Muscle of back (tissue), 11 donors: Measurements from ENCODE around the gene NKIRAS1. TPM values are rescaled to one million over a fixed set of nuclear protein-coding genes. Genes with fewer than 3 reads are reported as not detected.
"Not testable (repeated sequence)": the region's sequence is repeated elsewhere in the genome, so short reads cannot be mapped to it uniquely, and the experiment has no call there.

ENCODE experiments used
- DNase-seq, 3 donors: peaks; one replicate each; pipeline versions ENCODE4 v3.0.0 to v3.0.0-alpha.2; 2013
- polyA plus RNA-seq, 10 donors: library from polyadenylated mRNA; unstranded; fragments of 120-200 nt; gene quantifications; one replicate each; pipeline ENCODE4 v1.2.1, GENCODE V29; 2013; ENCODE audit not compliant: insufficient read length in 10 of 10

The NKIRAS1 gene
- polyA plus RNA-seq, 10 donors = 10.5 to 16.3 (median 13.4) TPM

- no peak for DNase-seq
Measured at GRCh38 chr3:23872330-23872729, 44.5 kb downstream of the NKIRAS1 start.

DNA sequence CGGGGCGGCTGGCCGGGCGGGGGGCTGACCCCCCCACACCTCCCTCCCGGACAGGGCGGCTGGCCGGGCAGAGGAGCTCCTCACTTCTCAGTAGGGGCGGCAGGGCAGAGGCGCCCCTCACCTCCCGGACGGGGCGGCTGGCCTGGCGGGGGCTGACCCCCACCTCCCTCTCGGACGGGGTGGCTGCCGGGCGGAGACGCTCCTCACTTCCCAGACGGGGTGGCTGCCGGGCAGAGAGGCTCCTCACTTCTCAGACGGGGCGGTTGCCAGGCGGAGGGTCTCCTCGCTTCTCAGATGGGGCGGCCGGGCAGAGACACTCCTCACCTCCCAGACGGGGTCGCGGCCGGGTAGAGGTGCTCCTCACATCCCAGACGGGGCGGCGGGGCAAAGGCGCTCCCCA, 45.4 kb downstream of the NKIRAS1 start:
- not testable (repeated sequence) for DNase-seq

GRCh38 chr3:23870663-23871043, 46.1 kb downstream of the NKIRAS1 start:
- not testable (repeated sequence) for DNase-seq

DNA sequence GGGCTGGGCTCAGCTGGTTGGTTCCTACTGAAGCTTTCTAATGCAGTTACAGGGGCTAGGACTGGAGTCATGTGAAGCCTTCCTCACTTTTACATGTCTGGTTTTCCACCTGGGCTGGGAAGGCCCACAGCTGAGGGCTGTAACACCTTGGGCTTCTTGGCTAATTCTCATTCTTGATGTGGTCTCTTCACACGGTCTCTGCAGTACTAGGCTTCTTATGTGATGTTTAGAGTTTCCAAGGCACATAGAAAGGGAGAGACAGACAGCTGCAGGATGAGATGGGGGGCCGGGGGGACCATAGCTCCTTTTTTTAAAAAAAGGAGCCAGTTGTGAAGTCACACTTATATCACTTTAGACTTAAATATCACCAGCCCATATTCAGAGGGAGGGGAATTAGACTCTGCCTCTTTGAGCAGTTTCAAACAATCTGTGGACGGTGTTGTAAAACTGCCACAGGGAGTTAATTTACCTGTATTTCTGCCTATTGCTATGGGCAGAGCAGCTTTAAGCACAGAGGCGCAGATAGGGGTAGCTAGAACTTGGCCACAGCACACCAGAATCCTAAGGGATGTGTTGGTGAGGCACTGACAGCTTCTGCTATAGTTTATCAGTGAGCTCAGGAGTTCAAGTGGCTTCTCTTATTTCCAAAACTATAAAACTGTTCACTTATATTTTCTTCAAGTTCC, 46.7 kb downstream of the NKIRAS1 start:
- no peak for DNase-seq

- DNase-seq = no peak
Measured at GRCh38 chr3:23867838-23868237, 49.0 kb downstream of the NKIRAS1 start.

GRCh38 chr3:23867400-23867799, 49.4 kb downstream of the NKIRAS1 start:
- DNase-seq = no peak

DNA sequence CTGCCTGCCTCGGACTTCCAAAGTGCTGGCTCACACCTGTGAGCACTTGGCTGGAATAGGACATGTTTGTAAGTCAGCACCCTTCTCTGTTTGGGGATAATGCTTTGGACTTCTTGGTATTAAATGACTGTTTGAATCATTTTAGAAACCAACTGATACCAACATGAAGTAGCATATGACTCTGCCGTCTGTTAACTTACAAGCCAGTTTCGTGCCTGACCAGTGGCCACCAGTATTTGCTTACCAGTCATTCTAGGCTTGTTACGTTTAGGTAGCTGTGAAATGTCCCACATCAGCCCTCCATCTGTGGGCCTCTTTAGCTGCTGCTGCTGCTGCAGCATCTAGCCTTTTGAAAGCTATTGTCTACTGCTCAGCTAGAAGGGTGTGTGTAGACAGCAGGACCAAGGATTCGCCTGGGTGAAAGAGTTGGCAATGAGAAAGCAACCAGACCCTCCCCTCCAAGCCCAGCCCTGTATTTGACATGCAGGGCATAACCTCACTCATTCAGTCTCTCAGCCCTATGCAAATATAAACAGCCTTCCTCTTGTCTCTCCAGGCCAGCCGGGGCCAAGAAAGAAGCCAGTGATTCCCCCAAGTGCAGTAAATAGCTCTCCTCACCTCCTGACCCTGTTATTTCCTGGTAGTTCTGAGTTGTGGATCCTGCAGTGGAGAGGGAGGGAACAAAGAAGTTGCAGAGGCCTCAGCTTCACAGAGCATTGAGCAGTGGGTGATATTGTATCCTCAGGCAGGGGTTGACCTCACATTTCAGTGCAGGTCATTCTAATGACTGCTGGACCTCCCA, 51.0 kb downstream of the NKIRAS1 start:
- peak in 1 of 3 donors; percentile 77 for DNase-seq

DNA sequence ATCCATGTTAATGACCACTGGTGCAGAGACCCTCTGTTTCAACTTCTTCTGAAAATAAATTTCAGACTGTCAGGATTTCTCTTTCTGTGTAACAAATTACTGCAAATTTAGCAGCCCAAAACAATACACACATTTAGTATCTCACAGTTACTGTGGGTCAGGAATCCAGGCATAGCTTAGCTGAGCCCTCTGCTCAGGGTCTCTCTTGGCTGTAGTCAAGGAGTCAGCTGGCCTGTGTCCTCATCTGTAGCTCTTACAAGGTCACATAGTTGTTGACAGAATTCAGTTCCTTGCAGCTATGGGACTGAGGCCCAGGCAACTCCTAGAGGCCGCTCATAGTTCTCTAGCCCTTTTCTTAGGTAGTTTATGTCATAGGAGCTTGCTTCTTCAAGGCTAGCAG, 51.9 kb downstream of the NKIRAS1 start:
- peak in 1 of 3 donors; percentile 34 for DNase-seq

DNA sequence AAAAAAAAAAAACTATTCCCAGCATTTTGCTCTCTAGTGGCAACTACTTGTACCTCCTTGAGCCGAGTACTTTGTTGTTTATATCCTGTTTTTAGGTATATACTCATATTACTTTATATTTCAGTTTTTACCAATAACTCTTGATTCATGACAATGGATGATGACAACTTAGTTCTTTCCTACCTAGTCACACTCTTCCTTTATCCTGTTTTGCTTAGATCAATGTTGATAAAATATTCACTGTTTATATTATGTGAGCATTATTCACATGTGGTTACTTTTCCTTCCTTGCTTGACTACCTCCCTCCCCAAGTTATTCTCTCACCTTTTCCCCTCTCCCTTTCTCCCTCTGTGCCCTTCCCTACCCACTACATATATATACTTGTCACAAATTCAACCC, 53.7 kb downstream of the NKIRAS1 start:
- DNase-seq = no peak

GRCh38 chr3:23861689-23862088, 55.1 kb downstream of the NKIRAS1 start:
- no peak for DNase-seq

DNA sequence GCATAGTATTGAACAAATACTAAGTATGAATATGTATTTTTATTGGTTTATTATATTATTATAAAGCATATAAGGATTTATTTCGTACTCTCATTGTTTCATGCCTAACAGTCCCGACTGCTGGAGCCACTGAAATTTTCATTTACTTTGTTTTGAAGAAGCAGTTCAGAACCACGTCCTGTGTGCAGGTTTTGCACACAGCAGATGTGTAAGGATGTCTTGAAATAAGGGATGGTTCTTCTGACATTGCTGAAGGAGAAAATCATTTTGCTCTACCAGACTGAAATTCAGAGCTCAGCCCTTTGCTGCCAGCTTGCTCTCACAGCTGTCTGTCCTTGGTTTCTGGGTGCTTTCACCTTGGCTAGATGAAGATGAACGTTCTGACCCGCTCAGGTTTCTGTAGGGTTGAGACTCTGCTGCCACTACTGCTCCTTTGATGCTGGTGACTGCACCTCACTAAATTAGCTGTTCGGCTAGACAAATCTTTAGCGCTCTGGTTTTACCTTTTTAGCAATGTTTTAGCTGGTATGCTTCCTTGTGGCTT, 56.9 kb downstream of the NKIRAS1 start:
- no peak for DNase-seq

GRCh38 chr3:23859012-23859743, 57.6 kb downstream of the NKIRAS1 start:
- no peak for DNase-seq

DNA sequence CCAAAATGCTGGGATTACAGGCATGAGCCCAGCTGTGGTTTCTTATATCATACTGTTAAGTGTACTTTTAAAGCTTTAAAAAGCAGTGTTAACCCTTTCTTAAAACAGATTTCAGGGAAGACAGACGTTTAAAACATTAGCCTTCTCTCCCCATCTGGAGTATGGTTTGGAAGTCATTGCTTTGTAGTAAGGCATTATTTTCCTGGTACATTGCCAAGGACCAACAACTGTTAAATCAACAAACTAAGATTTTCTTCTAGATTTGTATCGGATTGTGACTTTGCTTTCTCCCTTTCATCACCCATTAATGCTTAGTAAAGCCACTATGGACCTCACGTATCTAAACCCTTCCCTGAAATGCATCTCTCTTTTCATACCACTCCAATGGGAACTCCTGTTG, 60.5 kb downstream of the NKIRAS1 start:
- DNase-seq = peak in 1 of 3 donors; percentile 49

- DNase-seq = not testable (repeated sequence)
Measured at GRCh38 chr3:23849462-23849861, 67.3 kb downstream of the NKIRAS1 start.

GRCh38 chr3:23845326-23846216, 71.2 kb downstream of the NKIRAS1 start:
- DNase-seq = no peak

GRCh38 chr3:23843869-23844268, 72.9 kb downstream of the NKIRAS1 start:
- no peak for DNase-seq

Other genes with a start within 250 kb of the NKIRAS1 start
- gene UBE2E1, start 111.0 kb downstream of the NKIRAS1 start, polyA plus RNA-seq = 100 to 1,000 TPM in 2 of 10 donors, 10 to 100 TPM in 8; 75.1 to 107 (median 90.2) TPM
- gene RPL15, start 142 bp upstream of the NKIRAS1 start, polyA plus RNA-seq = 1,000 to 10,000 TPM; 1,966 to 2,957 (median 2,527) TPM
- gene NR1D2, start 28.3 kb upstream of the NKIRAS1 start, polyA plus RNA-seq = 10 to 100 TPM; 15.6 to 33.4 (median 25.4) TPM